OCI-LY7 (cell line): ENCODE measurements around the gene C1orf116.

Source experiments
- CTCF ChIP-seq: fragments of 200-600 bp; sonication (generic); conservative IDR thresholded peaks from 2 replicates; pipeline ENCODE4 v1.5.1; 2014; ENCODE audit warnings: mild to moderate bottlenecking, antibody characterized with exemption, low read length, moderate library complexity, mixed read lengths
- EZH2phosphoT487 ChIP-seq: fragments of 200-600 bp; sonication (generic); IDR thresholded peaks from 2 replicates; pipeline ENCODE4 v1.6.1; 2018; ENCODE audit warnings: low read depth, borderline replicate concordance, mild to moderate bottlenecking, mixed run types, antibody characterized with exemption, low read length, moderate library complexity, mixed read lengths

GRCh38 chr1:207029701-207030521 lies 2.6 kb downstream of the C1orf116 start:
- no peak for TF ChIP-seq CTCF
- TF ChIP-seq EZH2phosphoT487: no peak
